ENCODE data around the gene KLF15.

DNA sequence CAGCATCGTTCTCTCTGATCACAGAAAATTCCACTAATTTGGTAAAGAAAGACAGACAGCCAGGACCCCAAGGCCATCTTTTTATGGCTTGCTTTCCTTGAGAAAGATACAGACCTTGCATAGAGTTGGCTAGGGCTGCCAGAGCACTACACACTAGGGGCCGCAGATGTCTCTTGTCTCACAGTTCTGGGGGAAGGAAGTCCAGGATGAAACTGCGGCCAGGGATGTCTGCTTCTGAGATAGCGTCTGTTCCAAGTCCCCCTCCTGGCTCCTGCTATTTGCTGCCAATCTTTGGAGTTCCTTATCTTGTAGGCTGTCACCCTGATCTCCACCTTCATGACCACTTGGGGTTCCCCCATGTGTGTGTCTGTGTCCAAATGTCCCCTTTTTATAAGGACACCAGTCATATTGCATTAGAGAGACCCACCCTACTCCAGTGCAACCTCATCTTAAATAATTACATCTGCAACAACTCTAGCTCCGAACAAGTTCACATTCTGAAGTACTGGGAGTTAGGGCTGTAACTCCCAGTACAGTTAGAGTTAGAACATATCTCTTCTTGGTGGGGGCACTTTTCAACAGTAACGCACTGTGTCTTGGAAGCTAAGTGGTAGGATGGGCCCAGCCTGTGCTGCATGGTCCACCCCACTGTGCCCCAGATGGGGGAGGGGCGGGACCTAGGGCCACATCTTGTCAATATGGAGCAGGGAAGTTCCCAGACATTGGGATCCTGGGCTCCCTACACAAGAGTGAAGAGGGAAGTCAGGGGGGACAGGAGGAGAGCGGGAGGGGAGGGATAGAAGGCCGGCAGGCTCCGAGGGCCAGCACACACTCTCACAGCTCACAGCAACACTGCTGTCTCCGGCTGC is 42.2 kb downstream of the KLF15 start:
- no peak for TF ChIP-seq POLR2A (IDR thresholded peaks at IDR 0.05)
- TF ChIP-seq, protein P1, sequence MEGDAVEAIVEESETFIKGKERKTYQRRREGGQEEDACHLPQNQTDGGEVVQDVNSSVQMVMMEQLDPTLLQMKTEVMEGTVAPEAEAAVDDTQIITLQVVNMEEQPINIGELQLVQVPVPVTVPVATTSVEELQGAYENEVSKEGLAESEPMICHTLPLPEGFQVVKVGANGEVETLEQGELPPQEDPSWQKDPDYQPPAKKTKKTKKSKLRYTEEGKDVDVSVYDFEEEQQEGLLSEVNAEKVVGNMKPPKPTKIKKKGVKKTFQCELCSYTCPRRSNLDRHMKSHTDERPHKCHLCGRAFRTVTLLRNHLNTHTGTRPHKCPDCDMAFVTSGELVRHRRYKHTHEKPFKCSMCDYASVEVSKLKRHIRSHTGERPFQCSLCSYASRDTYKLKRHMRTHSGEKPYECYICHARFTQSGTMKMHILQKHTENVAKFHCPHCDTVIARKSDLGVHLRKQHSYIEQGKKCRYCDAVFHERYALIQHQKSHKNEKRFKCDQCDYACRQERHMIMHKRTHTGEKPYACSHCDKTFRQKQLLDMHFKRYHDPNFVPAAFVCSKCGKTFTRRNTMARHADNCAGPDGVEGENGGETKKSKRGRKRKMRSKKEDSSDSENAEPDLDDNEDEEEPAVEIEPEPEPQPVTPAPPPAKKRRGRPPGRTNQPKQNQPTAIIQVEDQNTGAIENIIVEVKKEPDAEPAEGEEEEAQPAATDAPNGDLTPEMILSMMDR (IDR thresholded peaks at IDR 0.05), result no peak

Measured in ovary (tissue), 3 donors.